Breast epithelium (tissue), 4 donors: Measurements from ENCODE around the gene PDE12. TPM values are rescaled to one million over a fixed set of nuclear protein-coding genes. Genes with fewer than 3 reads are reported as not detected.

Experiments
- DNase-seq, 2 donors: peaks; one replicate each; pipeline ENCODE4 v3.0.0-alpha.2; 2019; ENCODE audit warnings: low spot score in 2 of 2
- H3K27ac ChIP-seq, 2 donors: fragments of 200-600 bp; sonication (generic) in 1 of 2; one replicate each; pipeline ENCODE4 v1.5.1; 2016 to 2019; ENCODE audit warnings: mild to moderate bottlenecking in 1 of 2
- H3K27me3 ChIP-seq, 2 donors: fragments of 200-600 bp; sonication (generic) in 1 of 2; one replicate each; pipeline versions ENCODE4 v1.5.1 to v1.6.0; 2017 to 2019; ENCODE audit warnings: control low read depth in 1 of 2, mild to moderate bottlenecking in 1 of 2
- H3K36me3 ChIP-seq: fragments of 200-600 bp; one replicate; pipeline ENCODE4 v1.5.1; 2019
- H3K4me1 ChIP-seq, 2 donors: fragments of 200-600 bp; sonication (generic); one replicate each; pipeline ENCODE4 v1.5.1; 2016 to 2019; ENCODE audit warnings: control low read depth in 1 of 2
- H3K4me3 ChIP-seq, 3 donors: fragments of 200-600 bp; sonication (generic); 1 replicate in 2 of 3; 2 replicates in 1 of 3; pipeline ENCODE4 v1.5.1; 2016 to 2019; ENCODE audit warnings: mild to moderate bottlenecking in 3 of 3, moderate library complexity in 2 of 3
- H3K9me3 ChIP-seq, 2 donors: fragments of 200-600 bp; sonication (generic) in 1 of 2; one replicate each; pipeline ENCODE4 v1.5.1; 2016 to 2019; ENCODE audit warnings: control low read depth in 1 of 2
- CTCF ChIP-seq, 3 donors: fragments of 450-650 bp; IDR thresholded peaks; one replicate each; pipeline ENCODE4 v1.5.1; 2016 to 2017; ENCODE audit warnings: antibody characterized with exemption in 3 of 3, mild to moderate bottlenecking in 3 of 3, moderate library complexity in 3 of 3
- POLR2A ChIP-seq: fragments of 450-650 bp; IDR thresholded peaks from one replicate; pipeline ENCODE4 v1.6.1; 2016; ENCODE audit warnings: antibody characterized with exemption, mild to moderate bottlenecking, moderate library complexity
- POLR2AphosphoS5 ChIP-seq, 3 donors: sonication (generic); formaldehyde crosslinking; IDR thresholded peaks; one replicate each; pipeline ENCODE4 v1.6.1; 2017; ENCODE audit warnings: antibody characterized with exemption in 3 of 3
- intact Hi-C: fragments of 100-400 bp; cut with DNase I; formaldehyde crosslinking; loops from one replicate; pipeline ENCODE4 v1.15.1; 2023; ENCODE audit warnings: low total_unique reads
- total RNA-seq, 3 donors: library from RNA; depleted of rRNA; stranded (reverse); fragments of >200 nt; gene quantifications; one replicate each; pipeline ENCODE4 v1.1.0, GENCODE V29; 2016

The PDE12 gene
- 10 to 100 TPM; 17.4 to 26.8 (median 18.4) TPM for total RNA-seq

DNA sequence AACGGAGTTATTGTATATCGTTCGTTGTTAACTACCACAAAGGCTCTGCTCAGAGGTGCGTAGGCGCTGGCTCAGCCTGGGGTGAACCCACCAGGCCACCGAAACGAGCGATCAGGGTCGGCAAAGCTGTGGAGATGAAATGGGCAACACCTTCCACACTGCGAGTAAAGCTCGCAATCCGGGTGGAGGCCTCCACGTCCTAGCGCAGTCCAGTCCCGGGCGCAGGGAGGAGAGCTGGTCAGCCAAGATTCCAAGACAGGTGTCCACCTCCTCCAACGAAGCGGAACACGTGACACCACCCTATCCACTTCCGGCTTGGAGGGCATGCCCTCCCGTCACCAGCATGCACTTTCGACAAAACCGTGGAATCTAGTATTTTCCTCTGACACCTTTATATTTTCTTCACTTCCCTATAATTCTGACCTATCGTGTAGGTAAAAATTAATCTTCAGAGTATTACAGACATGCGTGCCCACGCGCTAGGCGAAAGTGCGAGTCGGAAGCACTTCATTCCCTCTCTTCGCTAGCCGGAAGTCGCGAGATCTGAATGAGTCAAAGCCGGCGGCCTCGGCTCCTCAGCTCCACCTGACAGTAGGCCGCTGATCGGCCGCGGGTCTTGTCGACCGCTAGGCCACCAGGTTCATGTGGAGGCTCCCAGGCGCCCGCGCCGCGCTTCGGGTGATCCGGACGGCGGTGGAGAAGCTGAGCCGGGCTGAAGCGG is at the start of gene PDE12:
PDE12 (plus strand) TSS at position 537 of the 721 bp plus-strand sequence; CDS start at position 643, 106 bp downstream.
- H3K36me3 ChIP-seq, result no peaks in the 10 kb centered on the region
- peak; percentile 80 to 86 for DNase-seq
- peaks cover 0 to 15% of the 10 kb centered on the region in 2 donors for H3K4me1 ChIP-seq
- H3K27ac ChIP-seq, result peak within 1 kb of the TSS; percentile 90 to 93
- intact Hi-C loops, result no loop called here
- TF ChIP-seq CTCF (IDR thresholded peaks at IDR 0.05) (no peak), POLR2AphosphoS5 (IDR thresholded peaks at IDR 0.05) (peak; percentile 82 to 95 (median 93)), POLR2A (peak; percentile 46)
- peak within 1 kb of the TSS; percentile 68 to 86 (median 74) for H3K4me3 ChIP-seq
- H3K9me3 ChIP-seq, result no peaks in the 10 kb centered on the region
- H3K27me3 ChIP-seq, result no peaks in the 10 kb centered on the region

GRCh38 chr3:57512166-57512565 is 43.9 kb upstream of the PDE12 start:
- H3K27ac ChIP-seq, result no peak overlapping the region
- intact Hi-C loops, result no loop called here
- H3K9me3 ChIP-seq, result no peaks in the 10 kb centered on the region
- no peaks in the 10 kb centered on the region for H3K27me3 ChIP-seq
- H3K36me3 ChIP-seq, result no peaks in the 10 kb centered on the region
- H3K4me3 ChIP-seq, result no peak overlapping the region
- no peak for DNase-seq
- TF ChIP-seq POLR2AphosphoS5 (IDR thresholded peaks at IDR 0.05), result no peak
- no peak for TF ChIP-seq POLR2A
- TF ChIP-seq CTCF (IDR thresholded peaks at IDR 0.05), result no peak
- H3K4me1 ChIP-seq, result no peaks in the 10 kb centered on the region

- Histone ChIP-seq H3K27me3 (no peaks in the 10 kb centered on the region), H3K4me3 (no peak overlapping the region), H3K9me3 (no peaks in the 10 kb centered on the region), H3K27ac (no peak overlapping the region), H3K4me1 (no peaks in the 10 kb centered on the region), H3K36me3 (no peaks in the 10 kb centered on the region)
- DNase-seq, result no peak
- TF ChIP-seq POLR2AphosphoS5 (IDR thresholded peaks at IDR 0.05) (no peak), CTCF (IDR thresholded peaks at IDR 0.05) (no peak), POLR2A (no peak)
- intact Hi-C loops, result no loop called here
Measured at GRCh38 chr3:57518276-57518915, 37.7 kb upstream of the PDE12 start.

DNA sequence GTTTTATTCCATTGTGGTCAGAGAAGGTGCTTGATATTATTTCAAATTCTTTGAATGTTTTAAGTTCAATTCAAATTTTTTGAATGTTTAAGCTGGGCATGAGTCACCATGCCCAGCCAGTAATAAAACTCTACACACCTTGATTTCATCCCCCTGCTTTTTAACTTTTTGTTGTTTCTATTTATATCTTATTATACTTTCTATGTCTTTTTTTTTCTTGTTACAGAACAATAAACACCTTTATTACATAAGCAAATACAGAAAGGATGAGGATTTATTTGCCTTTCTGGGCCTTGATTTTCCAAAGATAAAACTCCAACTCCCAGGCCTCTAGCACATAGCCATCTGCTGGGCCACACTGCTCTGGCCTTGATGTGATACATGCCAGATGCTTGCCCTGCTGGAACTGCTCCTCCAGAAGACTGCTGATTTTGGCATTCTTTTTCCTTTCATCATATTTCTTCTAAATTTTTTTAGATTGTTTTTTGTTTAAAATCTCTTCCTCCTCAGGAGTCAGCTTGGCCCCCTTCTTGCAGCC is 25.9 kb upstream of the PDE12 start:
- no peak overlapping the region for H3K27ac ChIP-seq
- no peaks in the 10 kb centered on the region for H3K4me1 ChIP-seq
- H3K27me3 ChIP-seq, result no peaks in the 10 kb centered on the region
- TF ChIP-seq CTCF (IDR thresholded peaks at IDR 0.05) (no peak), POLR2AphosphoS5 (IDR thresholded peaks at IDR 0.05) (no peak), POLR2A (no peak)
- intact Hi-C loops, result no loop called here
- no peaks in the 10 kb centered on the region for H3K9me3 ChIP-seq
- H3K36me3 ChIP-seq, result no peaks in the 10 kb centered on the region
- no peak overlapping the region for H3K4me3 ChIP-seq
- no peak for DNase-seq

DNA sequence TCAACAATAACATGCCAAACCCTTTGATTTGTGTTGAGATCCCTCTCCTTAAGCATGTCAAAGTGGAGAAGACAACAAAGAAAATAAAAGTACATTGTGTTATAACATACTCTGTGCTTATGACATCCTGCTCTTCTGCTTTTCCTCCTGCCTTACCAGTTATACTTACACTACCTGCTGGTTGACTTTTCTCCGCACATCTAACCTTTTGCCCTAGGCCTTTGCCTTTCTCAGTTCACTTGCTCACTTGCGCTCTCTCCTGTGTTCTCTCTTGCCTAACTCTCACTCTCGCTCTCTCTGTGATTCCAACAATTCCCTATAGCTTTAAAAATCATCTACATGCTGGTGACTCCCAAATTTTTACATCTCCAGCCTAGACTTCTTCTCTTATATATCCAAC is 17.6 kb upstream of the PDE12 start:
- no peaks in the 10 kb centered on the region for H3K4me1 ChIP-seq
- no peaks in the 10 kb centered on the region for H3K9me3 ChIP-seq
- TF ChIP-seq CTCF (IDR thresholded peaks at IDR 0.05), result no peak
- TF ChIP-seq POLR2A, result no peak
- peak in 2 of 3 donors; percentile 23 to 42 for TF ChIP-seq POLR2AphosphoS5 (IDR thresholded peaks at IDR 0.05)
- no peak overlapping the region for H3K4me3 ChIP-seq
- DNase-seq, result no peak
- no peaks in the 10 kb centered on the region for H3K36me3 ChIP-seq
- peak overlapping the region; percentile 40 to 69 for H3K27ac ChIP-seq
- no peaks in the 10 kb centered on the region for H3K27me3 ChIP-seq
- intact Hi-C loops, result no loop called here
